ENCODE measurements around the gene FARP1.

DNA sequence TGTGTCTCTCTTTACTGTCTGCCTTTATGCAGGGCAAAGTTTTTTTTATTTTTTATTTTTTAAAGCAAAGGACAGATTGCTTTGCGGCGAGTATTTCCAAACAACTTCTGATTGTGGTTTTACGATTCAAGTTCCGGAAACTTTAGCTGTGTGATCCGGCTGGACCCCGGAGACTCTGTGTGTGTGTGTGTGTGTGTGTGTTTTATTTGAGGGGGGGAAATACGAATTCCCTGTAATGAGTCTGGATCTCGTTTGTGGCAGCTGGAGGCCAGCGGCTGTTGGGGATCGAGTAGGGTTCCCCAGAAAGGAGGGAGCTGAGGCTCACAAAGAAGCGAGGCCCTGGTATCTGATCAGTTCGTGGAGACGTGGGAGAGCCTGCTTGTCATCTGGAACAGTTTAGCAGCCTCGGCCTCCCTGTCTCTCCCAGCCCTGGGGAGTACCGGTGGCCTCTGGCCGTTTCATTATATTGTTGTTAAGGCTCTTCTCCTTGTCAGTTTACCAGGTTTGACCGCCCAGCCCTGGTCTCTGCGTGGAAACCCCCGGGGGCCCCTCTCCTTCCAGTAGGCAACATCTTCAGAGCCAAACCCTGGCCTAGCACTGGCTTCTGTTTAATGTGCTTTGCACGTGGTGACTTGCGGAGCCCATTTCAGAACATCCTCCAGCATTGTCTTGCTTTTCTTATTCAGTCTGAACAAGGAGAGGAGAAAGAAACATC lies 1.3 kb downstream of the FARP1 start:
- TF ChIP-seq, protein P1, sequence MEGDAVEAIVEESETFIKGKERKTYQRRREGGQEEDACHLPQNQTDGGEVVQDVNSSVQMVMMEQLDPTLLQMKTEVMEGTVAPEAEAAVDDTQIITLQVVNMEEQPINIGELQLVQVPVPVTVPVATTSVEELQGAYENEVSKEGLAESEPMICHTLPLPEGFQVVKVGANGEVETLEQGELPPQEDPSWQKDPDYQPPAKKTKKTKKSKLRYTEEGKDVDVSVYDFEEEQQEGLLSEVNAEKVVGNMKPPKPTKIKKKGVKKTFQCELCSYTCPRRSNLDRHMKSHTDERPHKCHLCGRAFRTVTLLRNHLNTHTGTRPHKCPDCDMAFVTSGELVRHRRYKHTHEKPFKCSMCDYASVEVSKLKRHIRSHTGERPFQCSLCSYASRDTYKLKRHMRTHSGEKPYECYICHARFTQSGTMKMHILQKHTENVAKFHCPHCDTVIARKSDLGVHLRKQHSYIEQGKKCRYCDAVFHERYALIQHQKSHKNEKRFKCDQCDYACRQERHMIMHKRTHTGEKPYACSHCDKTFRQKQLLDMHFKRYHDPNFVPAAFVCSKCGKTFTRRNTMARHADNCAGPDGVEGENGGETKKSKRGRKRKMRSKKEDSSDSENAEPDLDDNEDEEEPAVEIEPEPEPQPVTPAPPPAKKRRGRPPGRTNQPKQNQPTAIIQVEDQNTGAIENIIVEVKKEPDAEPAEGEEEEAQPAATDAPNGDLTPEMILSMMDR (IDR thresholded peaks at IDR 0.05) = no peak
- TF ChIP-seq POLR2AphosphoS5 (IDR thresholded peaks at IDR 0.05) (no peak), POLR2A (IDR thresholded peaks at IDR 0.05; ENCODE audit: low read depth) (no peak)

Measured in esophagus muscularis mucosa (tissue), 3 donors.